ENCODE measurements around the gene ZFP3.
"Not testable (repeated sequence)": the region's sequence is repeated elsewhere in the genome, so short reads cannot be mapped to it uniquely, and the experiment has no call there.

ZFP3 gene

DNA sequence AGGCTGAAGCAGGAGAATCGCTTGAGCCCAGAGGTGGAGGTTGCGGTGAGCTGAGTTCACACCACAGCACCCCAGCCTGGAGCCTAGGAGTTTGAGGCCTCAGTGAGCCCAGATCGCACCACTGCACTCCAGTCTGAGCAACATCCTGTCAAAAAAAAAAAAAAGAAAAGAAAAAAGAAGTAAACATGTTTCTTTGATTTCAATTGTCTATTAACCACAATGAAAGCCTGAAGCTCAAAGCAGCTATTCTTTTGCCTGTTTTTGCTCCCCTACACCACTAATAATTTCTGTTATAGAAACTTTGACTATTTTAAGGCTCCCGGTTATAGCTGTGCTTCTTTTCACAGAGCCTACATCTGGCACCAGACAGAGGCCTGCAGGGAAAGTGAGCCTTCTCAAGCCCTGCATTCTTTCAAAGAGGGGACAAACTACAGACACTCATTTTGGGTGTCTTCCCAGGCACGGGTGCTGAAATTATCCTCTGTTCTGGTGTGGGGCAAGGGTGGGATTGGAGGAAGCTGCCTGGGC is 28.9 kb upstream of the ZFP3 start:
- TF ChIP-seq, protein P1, sequence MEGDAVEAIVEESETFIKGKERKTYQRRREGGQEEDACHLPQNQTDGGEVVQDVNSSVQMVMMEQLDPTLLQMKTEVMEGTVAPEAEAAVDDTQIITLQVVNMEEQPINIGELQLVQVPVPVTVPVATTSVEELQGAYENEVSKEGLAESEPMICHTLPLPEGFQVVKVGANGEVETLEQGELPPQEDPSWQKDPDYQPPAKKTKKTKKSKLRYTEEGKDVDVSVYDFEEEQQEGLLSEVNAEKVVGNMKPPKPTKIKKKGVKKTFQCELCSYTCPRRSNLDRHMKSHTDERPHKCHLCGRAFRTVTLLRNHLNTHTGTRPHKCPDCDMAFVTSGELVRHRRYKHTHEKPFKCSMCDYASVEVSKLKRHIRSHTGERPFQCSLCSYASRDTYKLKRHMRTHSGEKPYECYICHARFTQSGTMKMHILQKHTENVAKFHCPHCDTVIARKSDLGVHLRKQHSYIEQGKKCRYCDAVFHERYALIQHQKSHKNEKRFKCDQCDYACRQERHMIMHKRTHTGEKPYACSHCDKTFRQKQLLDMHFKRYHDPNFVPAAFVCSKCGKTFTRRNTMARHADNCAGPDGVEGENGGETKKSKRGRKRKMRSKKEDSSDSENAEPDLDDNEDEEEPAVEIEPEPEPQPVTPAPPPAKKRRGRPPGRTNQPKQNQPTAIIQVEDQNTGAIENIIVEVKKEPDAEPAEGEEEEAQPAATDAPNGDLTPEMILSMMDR (IDR thresholded peaks at IDR 0.05; ENCODE audit: low read depth, low read length, missing control alignments): no peak
- no peak overlapping the region for H3K4me3 ChIP-seq (ENCODE audit: low read depth, low read length)
- DNase-seq (ENCODE audit: low read depth): no peak

DNA sequence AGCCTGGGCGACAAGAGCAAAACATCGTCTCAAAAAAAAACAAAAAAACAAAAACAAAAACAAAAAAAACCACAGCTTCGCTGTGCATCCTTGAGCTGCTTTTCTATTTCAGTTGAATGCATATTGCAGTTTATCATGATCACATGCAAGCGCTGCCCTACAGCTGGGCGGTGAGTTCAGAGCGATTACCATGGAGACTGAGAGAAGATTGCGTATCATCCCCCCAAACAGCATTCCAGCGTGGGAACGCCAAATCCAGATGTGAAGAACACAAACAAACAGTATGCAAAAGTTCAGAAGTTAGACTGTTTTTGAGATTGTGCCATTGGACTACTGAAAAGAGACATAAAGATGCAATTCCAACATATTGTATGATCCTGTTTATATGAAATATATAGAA is 28.0 kb upstream of the ZFP3 start:
- TF ChIP-seq, protein P1 (IDR thresholded peaks at IDR 0.05; ENCODE audit: low read depth, low read length, missing control alignments): no peak
- H3K4me3 ChIP-seq (ENCODE audit: low read depth, low read length): no peak overlapping the region
- DNase-seq (ENCODE audit: low read depth): no peak

DNA sequence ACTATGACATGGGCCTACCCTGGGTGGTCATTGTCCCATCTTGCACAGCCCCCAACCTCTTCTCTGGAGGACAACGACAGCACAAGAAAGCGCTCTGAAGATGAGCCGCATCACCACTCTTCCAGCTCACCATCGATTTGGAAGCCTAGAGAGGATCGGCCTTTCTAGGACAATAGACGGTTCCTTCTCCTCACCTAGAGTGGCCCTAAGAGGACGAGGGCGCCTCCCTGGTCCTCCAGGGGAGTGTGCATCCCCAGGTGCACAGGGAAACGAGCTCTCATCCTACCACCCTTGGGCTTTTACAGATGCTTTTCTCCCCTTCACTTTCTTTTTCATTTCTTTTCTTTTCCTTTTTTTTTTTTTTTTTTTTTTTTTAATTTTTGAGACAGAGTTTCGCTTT is 22.7 kb upstream of the ZFP3 start:
- TF ChIP-seq, protein P1 (IDR thresholded peaks at IDR 0.05; ENCODE audit: low read depth, low read length, missing control alignments): no peak
- no peak for DNase-seq (ENCODE audit: low read depth)
- no peak overlapping the region for H3K4me3 ChIP-seq (ENCODE audit: low read depth, low read length)

DNA sequence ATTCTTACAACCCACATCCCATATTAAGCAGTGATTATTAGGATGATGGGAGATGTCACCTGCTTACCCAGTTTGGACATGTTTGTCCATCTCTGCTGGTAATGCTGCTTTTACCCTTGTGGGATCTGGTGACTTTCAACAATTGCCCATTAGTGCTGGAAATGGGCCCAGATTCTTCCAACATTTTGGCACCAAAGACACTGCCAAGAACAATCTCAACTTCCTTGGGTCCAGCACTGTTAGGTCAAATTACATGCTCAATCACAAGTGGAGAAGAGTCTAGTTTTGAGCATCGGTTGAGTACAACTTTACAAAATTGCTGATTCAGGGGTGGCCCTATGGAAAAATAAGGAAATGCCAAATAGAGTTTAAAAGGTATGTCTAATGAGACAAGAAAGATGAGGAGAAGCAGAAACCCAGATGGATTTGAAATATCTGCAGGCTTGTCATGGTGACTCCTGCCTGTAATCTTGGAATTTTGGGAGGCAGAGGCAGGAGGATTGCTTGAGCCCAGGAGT is 13.0 kb upstream of the ZFP3 start:
- H3K4me3 ChIP-seq (ENCODE audit: low read depth, low read length): no peak overlapping the region
- DNase-seq (ENCODE audit: low read depth): no peak
- TF ChIP-seq, protein P1 (IDR thresholded peaks at IDR 0.05; ENCODE audit: low read depth, low read length, missing control alignments): no peak

DNA sequence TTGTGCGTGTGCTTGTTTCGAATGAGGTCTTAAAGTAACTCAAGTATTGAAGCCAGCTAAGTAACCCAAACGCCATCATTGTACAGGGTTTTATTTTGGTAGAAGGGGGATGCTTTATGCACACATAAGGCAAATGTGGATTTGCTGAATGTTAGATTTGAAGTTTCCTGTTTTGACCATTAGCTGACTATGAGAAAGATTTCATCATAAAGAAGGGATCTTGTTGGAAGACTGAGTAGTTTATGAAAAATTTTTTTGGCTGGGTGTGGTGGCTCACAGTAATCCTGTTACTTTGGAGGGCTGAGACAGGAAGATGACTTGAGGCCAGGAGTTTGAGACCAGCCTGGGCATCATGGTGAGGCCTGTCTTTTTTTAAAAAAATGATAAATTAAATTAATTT is 10.0 kb upstream of the ZFP3 start:
- TF ChIP-seq, protein P1 (IDR thresholded peaks at IDR 0.05; ENCODE audit: low read depth, low read length, missing control alignments): no peak
- no peak for DNase-seq (ENCODE audit: low read depth)
- H3K4me3 ChIP-seq (ENCODE audit: low read depth, low read length): no peak overlapping the region

DNA sequence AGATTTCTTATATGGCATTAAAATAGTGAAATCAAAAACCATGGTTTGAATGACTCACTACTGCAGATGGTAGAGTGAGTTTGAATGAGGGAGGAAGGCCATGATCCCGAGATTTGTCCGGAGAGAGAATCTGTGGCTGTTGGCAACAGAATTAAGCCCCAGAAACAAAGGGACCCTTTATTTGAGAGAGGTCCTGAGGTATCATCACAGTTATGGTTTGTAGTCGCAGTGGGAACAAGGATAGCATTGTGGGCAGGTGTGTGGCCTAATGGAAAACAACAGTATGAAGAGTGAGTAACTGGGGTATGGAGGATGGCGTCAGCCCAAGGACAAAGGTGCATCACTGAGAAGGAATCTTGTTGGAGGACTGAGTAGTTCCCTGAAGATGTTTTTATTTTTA is 8.5 kb upstream of the ZFP3 start:
- DNase-seq (ENCODE audit: low read depth): no peak
- TF ChIP-seq, protein P1 (IDR thresholded peaks at IDR 0.05; ENCODE audit: low read depth, low read length, missing control alignments): no peak
- no peak overlapping the region for H3K4me3 ChIP-seq (ENCODE audit: low read depth, low read length)

DNA sequence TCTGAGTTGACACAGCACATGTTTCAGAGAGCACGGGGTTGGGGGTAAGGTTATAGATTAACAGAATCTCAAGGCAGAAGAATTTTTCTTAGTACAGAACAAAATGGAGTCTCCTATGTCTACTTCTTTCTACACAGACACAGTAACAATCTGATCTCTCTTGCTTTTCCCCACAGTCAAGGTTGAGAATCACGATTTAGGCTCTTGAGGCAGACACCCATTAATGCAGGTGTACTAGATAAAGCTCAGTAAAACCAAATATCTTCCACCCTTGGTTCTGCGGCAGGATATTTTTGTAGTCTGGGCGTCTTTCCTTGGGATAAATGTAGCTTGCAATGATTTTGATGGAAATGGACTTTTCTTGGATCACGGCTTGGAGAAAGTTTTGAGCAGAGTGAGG is 2.8 kb upstream of the ZFP3 start:
- not testable (repeated sequence) for DNase-seq (ENCODE audit: low read depth); H3K4me3 ChIP-seq (ENCODE audit: low read depth, low read length)

DNA sequence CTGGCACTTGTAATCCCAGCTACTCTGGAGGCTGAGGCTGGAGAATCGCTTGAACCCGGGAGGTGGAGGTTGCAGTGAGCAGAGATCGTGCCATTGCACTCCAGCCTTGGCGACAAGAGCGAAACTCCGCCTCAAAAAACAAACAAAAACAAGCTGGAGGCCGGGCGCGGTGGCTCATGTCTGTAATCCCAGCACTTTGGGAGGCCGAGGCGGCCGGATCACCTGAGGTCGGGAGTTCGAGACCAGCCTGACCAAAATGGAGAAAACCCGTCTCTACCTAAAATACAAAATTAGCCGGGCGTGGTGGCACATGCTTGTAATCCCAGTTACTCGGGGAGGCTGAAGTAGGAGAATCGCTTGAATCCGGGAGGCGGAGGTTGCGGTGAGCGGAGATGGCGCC is 992 bp upstream of the ZFP3 start:
- H3K4me3 ChIP-seq (ENCODE audit: low read depth, low read length); DNase-seq (ENCODE audit: low read depth): not testable (repeated sequence)

All from GM12864 (cell line).